GM19025 (cell line): ENCODE measurements around the gene PCARE.
A peak's percentile ranks its signal among the peaks of the same experiment; 100 is the strongest.
"Not testable (repeated sequence)": the region's sequence is repeated elsewhere in the genome, so short reads cannot be mapped to it uniquely, and the experiment has no call there.

Source experiments
- ATAC-seq: cut with Tn5 transposase; IDR thresholded peaks from one replicate; pipeline ENCODE4 v1.9.1; 2021; ENCODE audit warnings: mild to moderate bottlenecking, low read depth, moderate library complexity; ENCODE audit not compliant: unreplicated experiment

PCARE gene

GRCh38 chr2:29074411-29074810 lies at the start of gene PCARE:
Gene PCARE (minus strand): TSS chr2:29074523. CDS start chr2:29074261, 262 bp downstream.
- no peak for ATAC-seq

- ATAC-seq: no peak
These were observed 49.5 kb upstream of the PCARE start for GRCh38 chr2:29123617-29124349.

- ATAC-seq: no peak
These were observed 46.5 kb upstream of the PCARE start for GRCh38 chr2:29120846-29121245.

DNA sequence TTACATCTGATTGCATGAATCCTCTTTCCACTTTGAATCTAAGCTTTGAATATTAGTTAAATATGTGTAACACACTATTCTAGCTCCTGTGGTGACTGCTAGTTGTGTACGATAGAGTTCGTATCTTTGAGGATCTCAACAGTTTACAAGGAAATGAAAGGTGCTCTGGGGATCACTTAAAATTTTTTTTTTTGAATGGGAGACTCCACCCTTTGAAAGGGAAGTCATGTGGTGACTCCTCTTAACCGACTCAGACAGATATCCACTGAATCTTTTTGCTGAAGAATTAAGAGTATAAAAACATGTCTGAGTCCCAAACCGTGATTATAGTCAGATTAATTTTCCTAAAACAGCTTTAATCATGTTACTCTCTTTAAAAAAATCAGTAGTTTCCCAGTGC lies 44.9 kb upstream of the PCARE start:
- no peak for ATAC-seq

- no peak for ATAC-seq
These were observed 43.4 kb upstream of the PCARE start for GRCh38 chr2:29117636-29118303.

- peak; percentile 33 for ATAC-seq
These were observed 41.8 kb upstream of the PCARE start for GRCh38 chr2:29115797-29116781.

DNA sequence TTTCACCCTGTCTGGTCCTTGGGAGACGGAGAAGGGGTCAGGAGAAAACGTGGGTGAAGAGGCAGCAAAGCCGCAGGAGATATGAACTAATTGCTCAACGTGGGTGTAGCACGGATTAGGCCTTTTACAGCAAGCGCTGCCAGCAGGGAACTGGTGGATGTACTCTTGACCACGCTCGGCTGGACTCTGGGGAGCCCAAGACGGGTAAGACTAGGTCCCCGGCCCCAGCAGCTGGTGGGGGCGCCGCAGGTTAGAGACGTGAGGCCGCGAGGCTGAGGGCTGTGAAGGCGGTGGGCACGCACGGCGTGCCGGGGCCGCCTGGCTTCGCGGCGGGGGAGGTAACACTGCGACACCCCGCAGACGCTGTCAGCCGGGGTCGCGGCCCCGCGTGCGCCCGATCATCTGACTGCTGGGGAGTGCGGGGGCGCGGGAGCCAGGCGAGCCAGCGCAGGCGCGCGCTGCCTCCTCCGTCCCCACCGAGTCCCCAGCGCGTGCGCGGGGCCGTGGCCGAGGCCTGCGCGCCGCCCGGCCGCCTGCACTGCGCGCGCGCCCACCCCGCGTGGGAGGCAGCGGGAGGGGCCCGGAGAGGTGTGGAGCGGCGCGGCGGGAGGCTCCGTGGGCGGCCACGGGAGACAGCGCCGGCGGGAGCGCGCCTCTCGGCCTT lies 40.8 kb upstream of the PCARE start, which contains the start of gene CLIP4:
CLIP4 (plus strand) TSS at position 470 of the 664 bp plus-strand sequence. CDS start 5,974 bp downstream, outside the sequence.
- ATAC-seq: peak; percentile 58

DNA sequence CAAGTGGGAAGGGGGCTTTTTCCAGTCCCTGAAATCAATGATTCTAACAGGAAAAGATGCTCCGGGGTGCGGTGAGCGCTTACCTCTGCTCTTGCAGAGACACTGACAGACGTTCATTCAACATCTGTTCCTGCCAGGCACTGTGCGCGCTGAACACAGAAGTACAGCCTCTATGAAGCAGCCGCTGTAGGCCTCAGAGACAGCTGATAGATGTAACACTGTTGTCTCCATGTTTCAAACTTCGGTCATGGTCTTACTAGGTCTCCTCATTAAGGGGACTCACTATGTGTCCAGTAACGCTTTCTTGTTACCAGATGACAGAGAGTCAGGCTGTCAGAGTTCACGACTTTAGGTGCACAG lies 40.2 kb upstream of the PCARE start:
- ATAC-seq: no peak

GRCh38 chr2:29113891-29114321 lies 39.6 kb upstream of the PCARE start:
- ATAC-seq: no peak

DNA sequence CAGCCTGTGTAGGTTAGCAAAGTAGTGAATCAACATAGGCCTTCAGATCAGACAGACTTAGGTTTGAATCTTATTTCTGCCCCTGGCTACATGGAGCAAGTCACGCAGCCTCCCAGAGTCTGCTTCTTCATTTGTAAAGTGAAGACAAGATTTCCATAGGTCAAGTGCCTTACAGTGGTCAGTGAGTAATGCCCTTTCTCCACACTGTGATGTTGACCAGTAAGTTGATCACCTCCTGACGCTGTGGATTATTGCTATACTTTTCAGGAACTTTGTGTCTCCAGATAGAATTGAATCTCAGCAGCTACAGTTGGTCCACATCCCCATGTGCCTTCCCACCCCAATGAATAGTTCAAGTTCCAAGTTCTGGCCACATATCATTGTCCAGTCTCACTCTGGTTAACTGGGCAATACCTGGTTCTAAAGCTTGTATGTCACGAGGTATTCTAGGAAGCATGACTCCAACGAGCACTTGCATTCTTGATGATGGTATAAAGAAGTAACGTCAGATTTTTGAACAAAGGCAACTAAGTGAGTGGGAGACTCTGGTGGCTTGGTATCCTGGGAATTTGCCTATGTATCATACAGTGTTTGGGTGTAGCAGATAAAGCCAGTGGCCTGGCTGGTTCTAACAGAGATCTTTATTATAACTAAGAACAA lies 38.8 kb upstream of the PCARE start:
- no peak for ATAC-seq

DNA sequence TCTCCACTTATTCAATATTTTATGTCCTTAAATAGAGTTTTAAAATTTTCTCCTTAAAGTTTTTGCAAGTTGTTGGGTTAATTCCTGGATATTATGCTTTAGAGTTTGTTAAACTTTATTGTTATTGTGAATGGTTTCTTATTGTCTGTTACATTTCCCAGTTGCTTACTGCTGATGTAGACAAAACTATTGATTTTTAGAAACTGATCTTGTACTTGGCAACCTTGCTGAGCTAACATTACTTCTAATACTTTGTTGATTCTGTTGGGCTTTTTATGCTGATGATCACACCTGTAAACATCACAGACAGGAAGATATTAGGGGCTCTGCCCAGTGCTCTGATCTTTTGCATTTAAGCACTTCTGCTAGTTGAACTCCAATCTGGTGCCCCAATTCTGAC lies 38.1 kb upstream of the PCARE start:
- no peak for ATAC-seq

DNA sequence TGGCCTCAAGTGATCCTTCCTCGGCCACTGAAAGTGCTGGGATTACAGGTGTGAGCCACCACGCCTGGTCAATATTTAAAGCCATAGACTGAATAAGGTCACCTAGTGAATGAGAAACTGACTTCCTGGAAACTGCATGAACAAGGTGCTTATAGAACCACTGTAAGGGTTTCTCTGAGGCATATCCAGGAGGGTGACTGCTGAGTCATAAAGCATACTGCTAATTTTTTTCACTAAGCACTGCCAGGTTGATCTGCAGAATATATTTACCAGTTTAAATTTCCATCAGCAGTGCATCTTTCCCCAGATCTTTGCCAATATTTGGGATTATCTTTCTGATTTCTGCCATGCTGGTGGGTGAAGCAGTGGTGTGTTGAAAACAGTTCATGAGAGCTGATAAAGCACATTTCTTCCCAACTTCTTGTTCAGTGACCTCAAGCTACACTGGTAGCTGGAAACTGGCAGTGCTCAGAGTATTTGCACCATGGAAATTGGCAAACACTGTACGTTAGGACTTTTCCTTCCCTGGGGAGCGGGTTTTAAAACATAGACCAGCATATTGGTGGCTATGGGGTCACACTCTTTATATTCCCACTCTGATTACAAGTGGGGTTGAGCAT lies 36.7 kb upstream of the PCARE start:
- ATAC-seq: no peak

- ATAC-seq: no peak
These were observed 34.9 kb upstream of the PCARE start for GRCh38 chr2:29109246-29109645.

GRCh38 chr2:29108225-29108624 lies 33.9 kb upstream of the PCARE start:
- ATAC-seq: no peak

GRCh38 chr2:29107547-29107946 lies 33.2 kb upstream of the PCARE start:
- ATAC-seq: not testable (repeated sequence)

GRCh38 chr2:29106980-29107388 lies 32.7 kb upstream of the PCARE start:
- no peak for ATAC-seq

GRCh38 chr2:29106256-29106655 lies 31.9 kb upstream of the PCARE start:
- ATAC-seq: no peak

- no peak for ATAC-seq
These were observed 31.1 kb upstream of the PCARE start for GRCh38 chr2:29105375-29105774.

DNA sequence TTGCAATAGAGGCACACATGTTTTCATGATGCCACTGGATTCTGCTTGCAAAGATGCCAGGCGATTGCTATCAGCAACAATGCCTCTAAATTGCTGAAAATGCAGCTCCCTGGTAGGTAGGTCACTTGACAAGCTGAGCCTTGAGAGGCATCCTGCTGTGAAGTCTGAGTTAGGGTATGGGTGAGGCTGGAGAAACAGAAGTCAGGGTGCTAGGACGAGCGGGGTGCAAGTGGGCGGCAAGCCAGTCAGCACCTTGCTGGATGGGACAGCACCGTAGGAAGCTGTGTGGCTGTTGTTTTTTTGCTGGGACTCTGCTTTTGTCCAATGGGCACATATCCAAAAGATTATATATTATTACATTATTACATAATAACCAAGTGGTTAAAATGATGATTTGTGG lies 30.4 kb upstream of the PCARE start:
- ATAC-seq: no peak
